COLO668 (cell line): ENCODE results near the gene GRK1.

Source experiments
- DNase-seq: peaks from one replicate; lab custom pipeline; 2025; ENCODE audit not compliant: unreplicated experiment; lab: John Stamatoyannopoulos, UW

Gene GRK1

DNA sequence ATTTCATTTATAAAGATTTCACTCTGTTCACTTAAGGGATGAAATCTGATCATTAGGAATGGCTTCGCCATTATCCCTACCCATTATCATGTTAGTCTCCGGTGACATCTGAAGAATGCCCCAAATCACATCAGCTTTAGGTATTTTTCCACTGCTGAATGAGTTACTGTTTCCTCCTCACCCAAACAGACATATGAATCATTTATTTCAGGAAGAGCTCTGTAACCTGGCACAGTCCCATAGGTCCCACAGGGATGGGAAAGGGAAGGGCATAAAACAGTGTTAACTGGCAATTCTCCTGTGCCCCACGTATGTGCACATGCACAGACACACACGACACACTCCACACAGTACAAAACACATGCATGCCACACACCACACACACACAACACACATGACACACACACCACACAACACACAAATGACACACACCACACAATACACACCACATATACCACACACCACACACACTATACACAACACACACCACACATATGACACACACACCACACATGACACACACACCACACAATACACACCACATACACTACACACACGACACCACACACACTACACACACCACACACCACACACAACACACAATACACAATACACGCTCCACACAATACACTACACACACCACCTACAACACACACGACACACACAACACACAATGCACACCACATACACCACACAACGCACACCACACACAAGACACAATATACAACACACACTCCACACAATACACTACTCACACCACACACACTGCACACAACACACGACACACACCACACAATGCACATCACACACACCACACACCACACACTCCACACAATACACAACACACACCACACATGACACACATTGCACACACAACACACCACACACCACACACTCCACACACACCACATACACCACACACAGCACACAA, 107.4 kb downstream of the GRK1 start:
- DNase-seq: no peak

- peak; percentile 75 for DNase-seq
These were observed 108.6 kb downstream of the GRK1 start for GRCh38 chr13:113775451-113776145.

DNA sequence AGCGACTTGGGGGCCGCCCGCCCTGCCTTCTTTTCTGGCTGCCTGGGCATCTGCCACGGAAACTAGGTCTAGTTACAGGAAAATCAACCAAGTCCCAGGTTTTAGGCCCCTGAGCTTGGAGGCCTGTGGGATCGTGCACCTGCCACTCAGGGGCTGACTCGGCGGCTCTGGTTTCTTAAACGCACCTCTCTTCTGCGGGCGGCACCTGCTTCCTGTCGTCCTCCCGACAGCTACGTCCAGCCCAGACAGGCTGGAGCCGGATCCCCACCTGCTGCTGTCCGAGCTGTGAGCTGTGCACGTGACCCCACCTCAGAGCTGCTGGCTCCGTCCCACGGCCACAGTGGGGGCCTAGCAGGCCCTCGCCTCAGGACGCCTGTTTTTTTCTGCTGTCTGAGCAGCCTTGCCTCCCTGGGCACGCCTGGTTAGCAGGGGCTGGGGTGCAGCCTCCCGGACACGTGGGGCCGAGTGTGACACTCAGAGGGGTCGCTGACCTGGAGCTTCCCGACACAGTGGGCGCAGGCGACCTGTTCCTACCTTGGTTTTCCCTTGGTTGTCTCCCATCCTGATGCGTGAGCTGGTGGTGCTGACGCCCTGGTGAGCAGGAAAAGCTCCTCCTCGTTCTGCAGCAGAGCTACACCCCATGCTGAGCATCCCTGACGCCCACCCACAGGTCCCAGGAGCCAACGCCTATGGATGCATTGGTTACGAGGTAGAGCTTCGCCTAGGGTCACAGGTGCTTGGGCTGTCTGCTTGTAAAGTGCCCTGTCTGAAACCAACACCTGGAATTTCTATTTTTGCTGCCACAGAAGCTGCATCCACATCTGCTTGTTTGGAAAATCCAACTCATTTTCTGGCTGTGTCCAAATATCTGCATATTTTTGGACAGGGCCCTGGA, 109.5 kb downstream of the GRK1 start:
- DNase-seq: peak; percentile 99

- no peak for DNase-seq
These were observed 110.6 kb downstream of the GRK1 start for GRCh38 chr13:113777311-113778260.

- DNase-seq: no peak
These were observed 114.6 kb downstream of the GRK1 start for GRCh38 chr13:113781571-113781970.

DNA sequence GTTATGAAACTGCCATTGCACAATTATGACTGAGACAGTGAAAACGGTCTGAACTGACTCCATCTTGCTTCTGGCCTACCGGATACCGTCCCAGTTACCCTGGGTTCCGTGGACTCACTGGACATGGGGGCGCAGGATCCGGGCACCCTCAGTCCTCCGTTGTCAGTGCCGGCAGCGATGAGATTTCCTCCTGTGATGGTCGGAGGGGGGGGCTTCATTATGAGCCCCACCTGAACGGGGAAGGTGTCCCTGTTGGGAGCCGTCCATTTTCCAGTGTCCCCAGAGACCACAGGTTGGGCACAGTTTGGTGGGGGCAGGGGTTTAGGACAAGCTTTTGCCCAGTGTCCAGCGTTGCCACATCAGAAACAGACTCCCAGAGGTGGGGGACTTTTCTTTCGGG, 115.5 kb downstream of the GRK1 start:
- no peak for DNase-seq

DNA sequence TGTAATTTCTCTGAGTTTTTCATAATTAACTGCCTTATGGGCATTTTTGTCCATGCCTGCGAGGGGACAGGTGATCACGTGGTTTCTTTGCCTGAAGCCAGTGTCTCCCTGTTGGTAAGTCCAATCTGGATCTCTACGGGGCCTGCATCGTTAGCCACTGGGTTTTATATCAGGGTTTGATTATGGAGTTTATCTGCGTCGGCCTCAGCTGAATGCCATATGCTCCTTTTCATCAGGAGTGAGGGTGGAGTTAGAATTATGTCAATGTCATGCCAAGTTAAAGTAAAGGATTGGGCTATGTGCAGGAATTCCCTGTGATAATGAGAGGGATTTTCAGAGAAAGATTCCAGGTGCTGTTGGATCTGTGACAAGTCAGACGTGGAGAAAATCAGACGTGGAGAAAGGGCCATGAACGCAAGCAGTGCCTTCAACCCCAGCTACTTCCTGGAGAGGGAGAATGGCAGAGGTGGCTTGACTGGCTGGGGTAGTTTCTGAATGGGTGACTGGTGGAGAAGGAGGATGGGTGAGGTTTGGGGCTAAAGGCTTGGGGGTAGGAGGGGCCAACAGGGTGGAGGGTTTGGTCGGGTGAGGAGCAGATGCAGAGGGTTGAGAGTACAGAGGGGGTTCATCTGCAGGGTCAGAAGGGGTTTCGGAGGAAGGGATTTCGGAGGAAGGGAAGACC, 116.3 kb downstream of the GRK1 start:
- DNase-seq: no peak

- DNase-seq: no peak
These were observed 117.1 kb downstream of the GRK1 start for GRCh38 chr13:113783966-113784644.

- no peak for DNase-seq
These were observed 117.6 kb downstream of the GRK1 start for GRCh38 chr13:113784645-113785024.

- DNase-seq: peak; percentile 83
These were observed 118.3 kb downstream of the GRK1 start for GRCh38 chr13:113785051-113786010.

GRCh38 chr13:113786262-113786841, 119.3 kb downstream of the GRK1 start:
- DNase-seq: no peak
